ENCODE measurements around the gene RAB28. TPM values are rescaled to one million over a fixed set of nuclear protein-coding genes. Genes with fewer than 3 reads are reported as not detected.

Gene RAB28
- total RNA-seq, 5 donors from 2014 or later (not counting 1 experiment from before 2014, with no cell fraction given): 8.7 to 15.1 (median 13.4) TPM

DNA sequence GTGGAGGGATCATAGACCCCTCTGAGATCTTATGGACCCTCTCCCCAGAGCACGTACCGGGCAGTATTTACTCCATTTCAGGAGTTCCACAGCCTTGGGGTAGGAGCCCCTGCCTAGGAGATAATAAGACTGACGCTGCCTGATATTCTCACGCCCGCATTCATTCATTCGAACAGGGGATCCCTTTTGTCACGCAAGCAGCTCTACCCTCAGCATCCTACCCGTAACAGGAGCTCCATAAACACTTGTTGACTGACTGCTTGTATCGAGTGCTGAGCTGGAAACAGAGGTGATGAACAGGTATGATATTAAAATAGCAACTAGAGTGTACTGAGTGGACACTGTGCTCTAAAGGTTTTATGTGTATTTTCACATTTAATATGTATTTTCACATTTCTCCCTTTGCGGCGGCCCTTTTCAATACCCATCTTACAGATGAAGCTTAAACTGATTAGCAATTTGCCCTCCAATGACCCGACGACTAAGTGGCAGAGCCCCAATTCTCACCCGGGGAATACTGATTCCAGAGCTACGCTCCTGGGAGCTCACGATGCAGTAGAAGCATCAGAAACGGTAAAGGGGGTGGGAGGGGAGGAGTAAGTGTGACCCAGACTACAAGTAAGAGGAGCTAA lies 888 bp downstream of the RAB28 start:
- Mint-ChIP-seq H3K27me3 (peaks cover 6 to 10% of the 10 kb centered on the region in 2 donors), H3K27ac (peak overlapping the region; percentile 66 to 70), H3K9me3 (no peaks in the 10 kb centered on the region), H3K4me1 (peaks cover 24 to 29% (median 26%) of the 10 kb centered on the region in 3 donors), H3K36me3 (peaks cover 3% of the 10 kb centered on the region), H3K4me3 (peak overlapping the region; percentile 73 to 91 (median 90))
- Histone ChIP-seq H3K27ac (ENCODE audit: low read length) (no peak overlapping the region), H3K4me1 (ENCODE audit: control insufficient read depth in 1 of 2, extremely low read depth in 1 of 2, insufficient read depth in 2 of 2, low read length in 2 of 2) (peaks cover 11 to 18% of the 10 kb centered on the region in 2 experiments), H3K36me3 (ENCODE audit: control insufficient read depth in 2 of 2, extremely low read depth in 1 of 2, insufficient read depth in 1 of 2, low read length in 1 of 2) (no peaks in the 10 kb centered on the region), H3K27me3 (replicated peaks in 1 of 2; ENCODE audit: control insufficient read depth in 2 of 2, extremely low read depth in 1 of 2, insufficient read depth in 2 of 2, low read length in 1 of 2) (peaks cover 0 to 5% of the 10 kb centered on the region in 2 experiments), H3K9me3 (no peaks in the 10 kb centered on the region), H3K4me3 (ENCODE audit: control insufficient read depth in 1 of 2, extremely low read depth in 1 of 2, low read length in 1 of 2) (peak overlapping the region; percentile 73 to 86)
- POLR2A ChIA-PET: interaction anchor here in 1 of 2 donors (0.6 kb wide), 2 partner anchors 12 to 52 kb away, joined by 3 to 4 read pairs; no protein-coding TSS in a partner anchor
- CTCF ChIA-PET: no interaction called here
- DNase-seq: peak in 3 of 35 experiments; percentile 10 to 28 (median 13)
- 40% methylated on average over 9 of the region's 17 CpGs for WGBS (ENCODE audit: insufficient coverage)
- no peak for ATAC-seq (replicated peaks in 1 of 4)

DNA sequence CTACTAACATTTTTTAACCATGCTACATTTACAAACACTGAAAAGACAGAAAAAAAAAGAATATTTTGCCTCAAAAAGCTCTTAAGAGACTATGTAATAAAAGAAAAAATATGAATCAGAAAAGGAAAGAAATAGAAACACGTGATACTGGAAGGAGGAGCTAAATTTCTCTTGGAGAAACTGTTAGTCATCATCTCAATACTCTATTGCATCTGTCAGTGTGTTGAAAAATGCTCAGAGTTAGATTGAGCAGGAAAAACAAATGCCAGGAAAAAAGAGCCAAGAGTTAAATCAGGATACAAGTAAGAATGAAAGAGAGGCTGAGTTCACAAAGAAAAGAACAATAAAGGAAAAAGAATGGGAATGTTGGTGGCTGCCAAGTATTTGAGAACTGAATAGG lies 2.6 kb downstream of the RAB28 start:
- no peak overlapping the region for H3K27ac ChIP-seq (ENCODE audit: low read length)
- H3K9me3 ChIP-seq: no peaks in the 10 kb centered on the region
- H3K4me1 ChIP-seq (ENCODE audit: control insufficient read depth in 1 of 2, extremely low read depth in 1 of 2, insufficient read depth in 2 of 2, low read length in 2 of 2): peaks cover 11 to 18% of the 10 kb centered on the region in 2 experiments
- Mint-ChIP-seq H3K4me1 (peaks cover 24 to 32% (median 31%) of the 10 kb centered on the region in 3 donors), H3K27ac (no peak overlapping the region), H3K9me3 (no peaks in the 10 kb centered on the region), H3K36me3 (peaks cover 12% of the 10 kb centered on the region), H3K27me3 (no peaks in the 10 kb centered on the region), H3K4me3 (peak overlapping the region; percentile 3 to 44 (median 11))
- ChIA-PET CTCF (no interaction called here), POLR2A (no interaction called here)
- DNase-seq (no peak), ATAC-seq (replicated peaks in 1 of 4) (no peak)
- WGBS (ENCODE audit: insufficient coverage): no CpG with 5 or more reads among the region's 1 CpG
- no peak overlapping the region for H3K4me3 ChIP-seq (ENCODE audit: control insufficient read depth in 1 of 2, extremely low read depth in 1 of 2, low read length in 1 of 2)
- no peaks in the 10 kb centered on the region for H3K27me3 ChIP-seq (replicated peaks in 1 of 2; ENCODE audit: control insufficient read depth in 2 of 2, extremely low read depth in 1 of 2, insufficient read depth in 2 of 2, low read length in 1 of 2)
- H3K36me3 ChIP-seq (ENCODE audit: control insufficient read depth in 2 of 2, extremely low read depth in 1 of 2, insufficient read depth in 1 of 2, low read length in 1 of 2): peaks cover 0 to 6% of the 10 kb centered on the region in 2 donors

DNA sequence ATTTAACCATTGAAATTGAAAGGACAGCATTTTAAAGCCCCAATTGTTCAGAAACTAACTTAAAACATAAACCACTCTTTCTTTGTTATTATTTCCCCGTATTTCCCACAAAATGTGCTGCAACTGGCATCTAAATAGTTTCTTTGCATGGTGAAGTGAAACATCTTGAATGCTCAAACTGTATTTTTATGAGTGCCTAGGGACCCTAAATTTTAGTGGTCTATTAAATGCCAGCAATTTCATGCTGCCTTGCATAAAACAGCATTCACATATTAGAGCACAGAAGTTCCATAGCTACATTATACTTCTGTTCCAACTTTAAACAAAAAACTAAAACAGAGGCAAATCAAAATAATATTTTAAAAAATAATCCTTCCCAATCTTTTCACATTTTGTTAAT lies 5.4 kb downstream of the RAB28 start:
- no peak overlapping the region for H3K27ac ChIP-seq (ENCODE audit: low read length)
- Mint-ChIP-seq H3K4me1 (peaks cover 24 to 25% (median 24%) of the 10 kb centered on the region in 3 donors), H3K27me3 (no peaks in the 10 kb centered on the region), H3K4me3 (no peak overlapping the region), H3K36me3 (peaks cover 16% of the 10 kb centered on the region), H3K9me3 (no peaks in the 10 kb centered on the region), H3K27ac (no peak overlapping the region)
- H3K4me1 ChIP-seq (ENCODE audit: control insufficient read depth in 1 of 2, extremely low read depth in 1 of 2, insufficient read depth in 2 of 2, low read length in 2 of 2): peaks cover 8 to 11% of the 10 kb centered on the region in 2 experiments
- ATAC-seq (replicated peaks in 1 of 4): no peak
- H3K27me3 ChIP-seq (replicated peaks in 1 of 2; ENCODE audit: control insufficient read depth in 2 of 2, extremely low read depth in 1 of 2, insufficient read depth in 2 of 2, low read length in 1 of 2): no peaks in the 10 kb centered on the region
- CTCF ChIA-PET: no interaction called here
- no peak overlapping the region for H3K4me3 ChIP-seq (ENCODE audit: control insufficient read depth in 1 of 2, extremely low read depth in 1 of 2, low read length in 1 of 2)
- POLR2A ChIA-PET: no interaction called here
- H3K36me3 ChIP-seq (ENCODE audit: control insufficient read depth in 2 of 2, extremely low read depth in 1 of 2, insufficient read depth in 1 of 2, low read length in 1 of 2): peaks cover 0 to 9% of the 10 kb centered on the region in 2 donors
- H3K9me3 ChIP-seq: no peaks in the 10 kb centered on the region
- DNase-seq: no peak
- WGBS (ENCODE audit: insufficient coverage): no CpG with 5 or more reads among the region's 1 CpG

DNA sequence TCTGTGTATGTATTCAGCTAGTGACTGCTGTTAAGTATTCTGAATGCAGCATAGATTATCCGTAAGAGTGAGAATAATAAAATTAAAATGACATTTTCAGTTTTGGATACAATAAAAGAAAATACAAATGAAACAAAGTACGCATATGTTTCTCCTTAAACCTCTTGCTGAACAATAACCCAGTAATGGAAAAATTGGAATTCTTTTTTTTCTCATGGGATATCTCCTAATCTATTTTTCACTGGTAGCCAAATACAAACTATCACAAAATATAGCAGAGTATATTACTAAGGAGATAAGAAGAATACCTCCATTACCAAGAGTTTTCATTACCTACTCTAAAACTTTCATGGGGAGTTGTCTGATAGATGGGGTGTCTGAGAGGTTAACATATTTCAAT lies 6.0 kb downstream of the RAB28 start:
- POLR2A ChIA-PET: interaction anchor here (0.6 to 1.3 kb wide), 2 partner anchors 8 to 17 kb away, joined by 4 to 7 read pairs; no protein-coding TSS in a partner anchor
- no CpG with 5 or more reads among the region's 2 CpGs for WGBS (ENCODE audit: insufficient coverage)
- CTCF ChIA-PET: no interaction called here

DNA sequence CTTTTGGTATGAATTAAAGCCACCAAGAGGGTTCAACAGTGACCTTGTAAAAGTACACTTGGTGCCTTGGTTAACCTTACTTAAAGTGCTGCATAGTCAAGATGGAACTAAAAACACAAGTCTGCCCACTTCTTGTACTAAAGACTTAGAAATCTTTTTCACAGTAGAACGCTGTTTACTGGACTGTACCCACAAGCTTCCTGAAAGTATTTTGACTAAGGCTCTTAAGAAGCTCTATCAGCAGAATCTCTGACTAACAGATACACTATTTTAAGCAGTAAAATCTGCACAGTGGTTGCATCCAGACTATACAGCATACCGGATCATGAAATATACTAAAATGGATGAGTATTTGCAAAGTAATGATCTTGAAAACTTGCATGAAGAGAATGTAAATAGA lies 7.2 kb downstream of the RAB28 start:
- WGBS (ENCODE audit: insufficient coverage): 20% methylated on average over 1 of the region's 2 CpGs
- Histone ChIP-seq H3K27me3 (replicated peaks in 1 of 2; ENCODE audit: control insufficient read depth in 2 of 2, extremely low read depth in 1 of 2, insufficient read depth in 2 of 2, low read length in 1 of 2) (no peaks in the 10 kb centered on the region), H3K36me3 (ENCODE audit: control insufficient read depth in 2 of 2, extremely low read depth in 1 of 2, insufficient read depth in 1 of 2, low read length in 1 of 2) (peaks cover 0 to 9% of the 10 kb centered on the region in 2 donors), H3K4me1 (ENCODE audit: control insufficient read depth in 1 of 2, extremely low read depth in 1 of 2, insufficient read depth in 2 of 2, low read length in 2 of 2) (no peaks in the 10 kb centered on the region), H3K4me3 (ENCODE audit: control insufficient read depth in 1 of 2, extremely low read depth in 1 of 2, low read length in 1 of 2) (no peak overlapping the region), H3K27ac (ENCODE audit: low read length) (no peak overlapping the region), H3K9me3 (no peaks in the 10 kb centered on the region)
- DNase-seq (no peak), ATAC-seq (replicated peaks in 1 of 4) (peak in 1 of 4 experiments; percentile 56)
- CTCF ChIA-PET: interaction anchor here in 1 of 2 donors (1.0 kb wide), 1 partner anchor 10 kb away, joined by 4 read pairs; no protein-coding TSS in a partner anchor
- POLR2A ChIA-PET: interaction anchor here in 1 of 2 donors (1.3 kb wide), 1 partner anchor 9 kb away, joined by 4 read pairs; no protein-coding TSS in a partner anchor
- peaks cover 22% of the 10 kb centered on the region for H3K36me3 Mint-ChIP-seq
- H3K9me3 Mint-ChIP-seq: no peaks in the 10 kb centered on the region
- H3K4me1 Mint-ChIP-seq: peaks cover 9 to 14% (median 12%) of the 10 kb centered on the region in 3 donors
- no peak overlapping the region for H3K27ac Mint-ChIP-seq
- no peak overlapping the region for H3K4me3 Mint-ChIP-seq
- H3K27me3 Mint-ChIP-seq: no peaks in the 10 kb centered on the region

More for the DNA sequence above, 6.0 kb downstream of the RAB28 start:
- Histone ChIP-seq H3K4me3 (ENCODE audit: control insufficient read depth in 1 of 2, extremely low read depth in 1 of 2, low read length in 1 of 2) (no peak overlapping the region), H3K27me3 (replicated peaks in 1 of 2; ENCODE audit: control insufficient read depth in 2 of 2, extremely low read depth in 1 of 2, insufficient read depth in 2 of 2, low read length in 1 of 2) (no peaks in the 10 kb centered on the region), H3K27ac (ENCODE audit: low read length) (no peak overlapping the region), H3K36me3 (ENCODE audit: control insufficient read depth in 2 of 2, extremely low read depth in 1 of 2, insufficient read depth in 1 of 2, low read length in 1 of 2) (peaks cover 0 to 9% of the 10 kb centered on the region in 2 donors), H3K9me3 (no peaks in the 10 kb centered on the region), H3K4me1 (ENCODE audit: control insufficient read depth in 1 of 2, extremely low read depth in 1 of 2, insufficient read depth in 2 of 2, low read length in 2 of 2) (peaks cover 5% of the 10 kb centered on the region in 2 experiments)
- H3K36me3 Mint-ChIP-seq: peaks cover 17% of the 10 kb centered on the region
- no peaks in the 10 kb centered on the region for H3K9me3 Mint-ChIP-seq
- H3K4me1 Mint-ChIP-seq: peaks cover 20 to 21% (median 20%) of the 10 kb centered on the region in 3 donors
- no peak overlapping the region for H3K4me3 Mint-ChIP-seq
- H3K27ac Mint-ChIP-seq: no peak overlapping the region
- H3K27me3 Mint-ChIP-seq: no peaks in the 10 kb centered on the region
- DNase-seq: no peak
- ATAC-seq (replicated peaks in 1 of 4): no peak

DNA sequence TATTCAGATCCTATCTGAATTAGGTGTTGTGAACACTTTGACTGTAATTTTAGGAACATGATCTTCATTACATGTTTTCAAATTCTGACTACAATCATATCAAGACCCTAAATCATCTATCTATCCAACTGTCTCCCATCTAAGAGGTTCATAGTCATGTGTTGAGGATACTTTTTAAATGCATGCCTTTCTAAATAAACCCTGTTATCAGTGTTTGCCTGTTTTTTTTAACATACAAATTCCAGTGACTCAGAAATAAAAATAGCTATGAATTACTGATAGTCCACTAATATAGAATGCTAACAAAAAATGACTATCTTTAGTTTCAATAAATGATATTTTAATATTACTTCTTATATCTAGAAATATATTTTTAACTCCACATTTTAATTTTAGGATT lies 8.0 kb downstream of the RAB28 start:
- DNase-seq: no peak
- Histone ChIP-seq H3K27ac (ENCODE audit: low read length) (no peak overlapping the region), H3K27me3 (replicated peaks in 1 of 2; ENCODE audit: control insufficient read depth in 2 of 2, extremely low read depth in 1 of 2, insufficient read depth in 2 of 2, low read length in 1 of 2) (no peaks in the 10 kb centered on the region), H3K9me3 (no peaks in the 10 kb centered on the region), H3K36me3 (ENCODE audit: control insufficient read depth in 2 of 2, extremely low read depth in 1 of 2, insufficient read depth in 1 of 2, low read length in 1 of 2) (peaks cover 0 to 9% of the 10 kb centered on the region in 2 donors), H3K4me3 (ENCODE audit: control insufficient read depth in 1 of 2, extremely low read depth in 1 of 2, low read length in 1 of 2) (no peak overlapping the region), H3K4me1 (ENCODE audit: control insufficient read depth in 1 of 2, extremely low read depth in 1 of 2, insufficient read depth in 2 of 2, low read length in 2 of 2) (no peaks in the 10 kb centered on the region)
- POLR2A ChIA-PET: interaction anchor here in 1 of 2 donors (0.5 kb wide), 1 partner anchor 9 kb away, joined by 3 read pairs; no protein-coding TSS in a partner anchor
- Mint-ChIP-seq H3K4me3 (no peak overlapping the region), H3K36me3 (peaks cover 22% of the 10 kb centered on the region), H3K27me3 (no peaks in the 10 kb centered on the region), H3K27ac (no peak overlapping the region), H3K4me1 (peaks cover 1 to 7% (median 5%) of the 10 kb centered on the region in 3 donors), H3K9me3 (no peaks in the 10 kb centered on the region)
- CTCF ChIA-PET: interaction anchor here in 1 of 2 donors (1.0 kb wide), 1 partner anchor 10 kb away, joined by 4 read pairs; no protein-coding TSS in a partner anchor
- ATAC-seq (replicated peaks in 1 of 4): no peak

Data from T-cell (primary cell).